ENCODE data around the gene HSPA1L.

Gene HSPA1L

GRCh38 chr6:31785475-31785874 is 29.6 kb downstream of the HSPA1L start (continued):
- TF ChIP-seq PATZ1 (CRISPR knock-in tag; IDR thresholded peaks at IDR 0.05; ENCODE audit: borderline replicate concordance) = no peak
- no peak for TF ChIP-seq ZFP30 (CRISPR knock-in tag; IDR thresholded peaks at IDR 0.05)
- TF ChIP-seq ESRRG (CRISPR knock-in tag; IDR thresholded peaks at IDR 0.05) = no peak
- TF ChIP-seq GLIS3 (CRISPR knock-in tag; IDR thresholded peaks at IDR 0.05) = no peak
- no peak for TF ChIP-seq BACH2 (CRISPR knock-in tag; IDR thresholded peaks at IDR 0.05; ENCODE audit: borderline replicate concordance)
- no peak for TF ChIP-seq OSR1 (CRISPR knock-in tag; IDR thresholded peaks at IDR 0.05)
- no peak for TF ChIP-seq CSDC2 (CRISPR knock-in tag; IDR thresholded peaks at IDR 0.05)

- ATAC-seq = no peak
- no peak for TF ChIP-seq ZNF565 (CRISPR knock-in tag; conservative IDR thresholded peaks at IDR 0.05; ENCODE audit: low read depth)
- TF ChIP-seq ZFP3 (CRISPR knock-in tag; IDR thresholded peaks at IDR 0.05) = no peak
- TF ChIP-seq CSDC2 (CRISPR knock-in tag; IDR thresholded peaks at IDR 0.05) = no peak
- TF ChIP-seq ZFP30 (CRISPR knock-in tag; IDR thresholded peaks at IDR 0.05) = no peak
- TF ChIP-seq CREB5 (CRISPR knock-in tag; IDR thresholded peaks at IDR 0.05; ENCODE audit: low read depth) = no peak
- TF ChIP-seq POU6F1 (CRISPR knock-in tag; IDR thresholded peaks at IDR 0.05; ENCODE audit: borderline replicate concordance, low read depth) = no peak
- TF ChIP-seq PPARA (CRISPR knock-in tag; IDR thresholded peaks at IDR 0.05; ENCODE audit: borderline replicate concordance) = no peak
- TF ChIP-seq ZNF8 (CRISPR knock-in tag; IDR thresholded peaks at IDR 0.05) = no peak
- no peak for TF ChIP-seq ZC3H10 (CRISPR knock-in tag; IDR thresholded peaks at IDR 0.05)
- TF ChIP-seq ARNTL (CRISPR knock-in tag; IDR thresholded peaks at IDR 0.05; ENCODE audit: borderline replicate concordance, low read depth) = no peak
- TF ChIP-seq GLIS3 (CRISPR knock-in tag; IDR thresholded peaks at IDR 0.05) = no peak
- no peak for TF ChIP-seq TCF4 (CRISPR knock-in tag; IDR thresholded peaks at IDR 0.05; ENCODE audit: borderline replicate concordance)
- TF ChIP-seq TOX (CRISPR knock-in tag; IDR thresholded peaks at IDR 0.05; ENCODE audit: borderline replicate concordance) = no peak
- TF ChIP-seq ESRRG (CRISPR knock-in tag; IDR thresholded peaks at IDR 0.05) = no peak
- TF ChIP-seq BACH2 (CRISPR knock-in tag; IDR thresholded peaks at IDR 0.05; ENCODE audit: borderline replicate concordance) = no peak
- TF ChIP-seq ISL1 (CRISPR knock-in tag; IDR thresholded peaks at IDR 0.05) = no peak
Measured at GRCh38 chr6:31784098-31784925, 30.8 kb downstream of the HSPA1L start.

- ATAC-seq = no peak
- TF ChIP-seq ZC3H10 (CRISPR knock-in tag; IDR thresholded peaks at IDR 0.05) (no peak), OSR1 (CRISPR knock-in tag; IDR thresholded peaks at IDR 0.05) (no peak), ISL1 (CRISPR knock-in tag; IDR thresholded peaks at IDR 0.05) (no peak), POU6F1 (CRISPR knock-in tag; IDR thresholded peaks at IDR 0.05; ENCODE audit: borderline replicate concordance, low read depth) (no peak), ESRRG (CRISPR knock-in tag; IDR thresholded peaks at IDR 0.05) (no peak), ZFP3 (CRISPR knock-in tag; IDR thresholded peaks at IDR 0.05) (no peak)
Measured at GRCh38 chr6:31782126-31782855, 32.8 kb downstream of the HSPA1L start.
